Hepatocyte (in vitro differentiated cells): ENCODE data around the gene LAMTOR4. TPM values are rescaled to one million over a fixed set of nuclear protein-coding genes. Genes with fewer than 3 reads are reported as not detected.
"Not testable (repeated sequence)": the region's sequence is repeated elsewhere in the genome, so short reads cannot be mapped to it uniquely, and the experiment has no call there.

Source experiments
- DNase-seq: peaks from one replicate; pipeline ENCODE4 v3.0.0-alpha.2; 2016; ENCODE audit warnings: low spot score
- H2AFZ ChIP-seq: fragments of 200-600 bp; sonication (generic); 2 replicates; pipeline ENCODE4 v1.6.0; 2016; ENCODE audit warnings: antibody characterized with exemption, mild to moderate bottlenecking
- H3K27ac ChIP-seq: fragments of 200-600 bp; sonication (generic); 2 replicates; pipeline ENCODE4 v1.5.1; 2016; ENCODE audit warnings: mild to moderate bottlenecking
- H3K27me3 ChIP-seq: fragments of 200-600 bp; sonication (generic); 2 replicates; pipeline ENCODE4 v1.6.1; 2016
- H3K36me3 ChIP-seq: fragments of 200-600 bp; sonication (generic); replicated peaks from 2 replicates; pipeline ENCODE4 v1.5.1; 2016; ENCODE audit warnings: low read depth; ENCODE audit not compliant: insufficient read depth
- H3K4me1 ChIP-seq: fragments of 200-600 bp; sonication (generic); 2 replicates; pipeline ENCODE4 v1.5.1; 2016; ENCODE audit warnings: mild to moderate bottlenecking, moderate library complexity; ENCODE audit not compliant: insufficient read depth
- H3K4me2 ChIP-seq: fragments of 200-600 bp; sonication (generic); 2 replicates; pipeline ENCODE4 v1.6.0; 2016
- H3K4me3 ChIP-seq: fragments of 200-600 bp; sonication (generic); 2 replicates; pipeline ENCODE4 v1.5.1; 2016; ENCODE audit warnings: mild to moderate bottlenecking
- H3K79me2 ChIP-seq: fragments of 200-600 bp; sonication (generic); 2 replicates; pipeline ENCODE4 v1.6.0; 2017; ENCODE audit warnings: mild to moderate bottlenecking
- H3K9me2 ChIP-seq: fragments of 200-600 bp; sonication (generic); replicated peaks from 2 replicates; pipeline ENCODE4 v1.6.0; 2017; ENCODE audit warnings: mild to moderate bottlenecking; ENCODE audit not compliant: insufficient read depth
- H3K9me3 ChIP-seq: fragments of 200-600 bp; sonication (generic); 2 replicates; pipeline ENCODE4 v1.5.1; 2016; ENCODE audit warnings: low read depth, mild to moderate bottlenecking
- H4K20me1 ChIP-seq: fragments of 200-600 bp; sonication (generic); 2 replicates; pipeline ENCODE4 v1.6.0; 2016; ENCODE audit warnings: mild to moderate bottlenecking; ENCODE audit not compliant: insufficient read depth, poor library complexity, severe bottlenecking
- CTCF ChIP-seq: fragments of 200-600 bp; sonication (generic); IDR thresholded peaks from 2 replicates; pipeline ENCODE4 v1.5.1; 2016; ENCODE audit warnings: antibody characterized with exemption, mild to moderate bottlenecking; ENCODE audit not compliant: poor library complexity
- EZH2 ChIP-seq: fragments of 200-600 bp; sonication (generic); IDR thresholded peaks from 2 replicates; pipeline ENCODE4 v1.6.1; 2016; ENCODE audit warnings: antibody characterized with exemption, mild to moderate bottlenecking, borderline replicate concordance
- EZH2phosphoT487 ChIP-seq: fragments of 200-600 bp; sonication (generic); IDR thresholded peaks from one replicate; pipeline ENCODE4 v1.6.1; 2018; ENCODE audit warnings: antibody characterized with exemption, mild to moderate bottlenecking, low read depth, moderate library complexity; ENCODE audit not compliant: unreplicated experiment, severe bottlenecking
- WGBS: methylation state at CpG from one replicate; pipeline ENCODE4 v1.1.6; 2016; ENCODE audit warnings: low lambda C conversion rate; ENCODE audit errors: missing lambda C conversion rate; 5-methylcytosine and 5-hydroxymethylcytosine counted together
- polyA plus RNA-seq: library from polyadenylated mRNA; unstranded; fragments of >200 nt; fragmentation: Nextera tagmentation; extraction: Ambion mirVana; gene quantifications from 2 replicates; pipeline ENCODE4 v1.2.1, GENCODE V29; 2016
- total RNA-seq: library from RNA; depleted of rRNA; stranded (reverse); fragments of >200 nt; gene quantifications from 2 replicates; pipeline ENCODE4 v1.2.3, GENCODE V29; 2014

The LAMTOR4 gene
- total and polyA plus RNA-seq, 2 experiments from 2014 or later: 90.5 to 228 TPM

DNA sequence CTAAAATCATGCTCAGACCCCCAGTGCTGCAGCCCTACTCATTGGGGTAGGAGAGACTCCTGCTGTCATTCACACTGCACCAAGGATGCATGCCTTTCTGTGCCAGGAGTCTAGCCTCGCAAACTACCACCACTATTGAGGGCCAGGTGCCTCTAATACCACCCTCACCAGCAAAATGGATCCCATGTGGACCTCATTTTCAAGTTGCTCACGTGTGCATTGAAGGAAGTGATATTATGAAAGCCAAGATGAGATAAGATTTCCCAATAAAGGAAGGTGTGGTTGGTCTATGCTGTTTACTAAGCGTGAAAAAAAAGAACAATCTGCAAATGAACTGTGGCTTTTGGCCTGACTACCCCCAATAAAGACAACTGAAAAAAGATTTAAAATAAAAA, 7.2 kb upstream of the LAMTOR4 start:
- Histone ChIP-seq H3K9me3 (no peaks in the 10 kb centered on the region), H3K9me2 (no peaks in the 10 kb centered on the region), H3K4me1 (no peaks in the 10 kb centered on the region), H3K27ac (peak overlapping the region; percentile 70), H3K4me2 (no peak overlapping the region), H3K36me3 (no peaks in the 10 kb centered on the region), H2AFZ (no peak overlapping the region), H3K27me3 (no peaks in the 10 kb centered on the region), H3K4me3 (no peak overlapping the region), H4K20me1 (no peaks in the 10 kb centered on the region), H3K79me2 (no peaks in the 10 kb centered on the region)
- no peak for DNase-seq
- TF ChIP-seq CTCF: no peak
- no peak for TF ChIP-seq EZH2
- no peak for TF ChIP-seq EZH2phosphoT487
- 62% methylated on average over 3 of the region's 3 CpGs for WGBS

DNA sequence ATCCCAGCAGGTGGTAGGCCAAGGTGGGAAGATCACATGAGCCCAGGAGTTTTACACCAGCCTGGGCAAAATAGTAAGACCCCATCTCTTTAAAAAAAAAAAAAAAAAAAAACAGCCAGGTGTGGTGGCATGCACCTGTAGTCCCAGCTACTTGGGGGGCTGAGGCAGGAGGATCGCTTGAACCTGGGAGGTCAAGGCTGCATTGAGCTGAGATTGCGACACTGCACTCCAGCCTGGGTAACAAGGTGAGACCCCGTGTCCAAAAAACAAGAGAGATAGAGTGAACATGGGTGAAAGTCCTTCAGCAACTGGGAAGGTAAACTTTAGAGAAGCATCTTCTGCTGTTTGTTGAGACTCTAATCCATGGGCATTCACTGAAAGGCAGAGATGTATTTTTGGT, 6.3 kb upstream of the LAMTOR4 start:
- no peaks in the 10 kb centered on the region for H3K9me3 ChIP-seq
- DNase-seq: no peak
- no peak overlapping the region for H3K4me2 ChIP-seq
- H3K79me2 ChIP-seq: no peaks in the 10 kb centered on the region
- no peaks in the 10 kb centered on the region for H3K36me3 ChIP-seq
- H3K27ac ChIP-seq: no peak overlapping the region
- no peak overlapping the region for H3K4me3 ChIP-seq
- H3K27me3 ChIP-seq: no peaks in the 10 kb centered on the region
- WGBS: 96% methylated on average over 3 of the region's 3 CpGs
- no peaks in the 10 kb centered on the region for H4K20me1 ChIP-seq
- H3K4me1 ChIP-seq: no peaks in the 10 kb centered on the region
- TF ChIP-seq CTCF (no peak), EZH2 (no peak), EZH2phosphoT487 (no peak)
- no peak overlapping the region for H2AFZ ChIP-seq
- H3K9me2 ChIP-seq: no peaks in the 10 kb centered on the region

GRCh38 chr7:100146350-100146749, 2.4 kb upstream of the LAMTOR4 start:
- not testable (repeated sequence) for H3K9me2 ChIP-seq, H3K4me1 ChIP-seq, H3K36me3 ChIP-seq, H3K27ac ChIP-seq, H3K4me2 ChIP-seq, H4K20me1 ChIP-seq, DNase-seq, H3K4me3 ChIP-seq, H2AFZ ChIP-seq, H3K27me3 ChIP-seq, H3K9me3 ChIP-seq
- 93% methylated on average over 4 of the region's 4 CpGs for WGBS
- H3K79me2 ChIP-seq: peaks cover 25% of the 10 kb centered on the region

GRCh38 chr7:100147278-100147677, 1.4 kb upstream of the LAMTOR4 start:
- peaks cover 33% of the 10 kb centered on the region for H3K79me2 ChIP-seq
- H3K36me3 ChIP-seq: no peaks in the 10 kb centered on the region

More at GRCh38 chr7:100147278-100147677, 1.4 kb upstream of the LAMTOR4 start:
- no peaks in the 10 kb centered on the region for H3K4me1 ChIP-seq
- H3K9me3 ChIP-seq: no peaks in the 10 kb centered on the region
- no peak overlapping the region for H2AFZ ChIP-seq
- no peaks in the 10 kb centered on the region for H3K27me3 ChIP-seq
- no peak overlapping the region for H3K4me2 ChIP-seq
- no peak overlapping the region for H3K27ac ChIP-seq
- no peaks in the 10 kb centered on the region for H3K9me2 ChIP-seq
- WGBS: 95% methylated on average over 2 of the region's 2 CpGs
- no peak for DNase-seq
- no peaks in the 10 kb centered on the region for H4K20me1 ChIP-seq
- H3K4me3 ChIP-seq: no peak overlapping the region
- TF ChIP-seq EZH2: no peak
- TF ChIP-seq CTCF: no peak
- no peak for TF ChIP-seq EZH2phosphoT487
